Naive thymus-derived CD8-positive, alpha-beta T cell (primary cell): ENCODE measurements around the gene RASSF4. TPM values are rescaled to one million over a fixed set of nuclear protein-coding genes. Genes with fewer than 3 reads are reported as not detected.

Experiments used
- ATAC-seq, 2 donors: fragments of 150-1000 bp; cut with Tn5 transposase in 1 of 2; sonication (Bioruptor Pico), chemical (Tn5 transposase) in 1 of 2; 1 replicate in 1 of 2; 2 replicates in 1 of 2; pipeline ENCODE4 v1.10.0; 2021; ENCODE audit warnings: mild to moderate bottlenecking in 2 of 2, moderate library complexity in 2 of 2
- POLR2A ChIA-PET: fragments of 350-600 bp; sonication (Branson Sonifier 250); formaldehyde crosslinking; loops from one replicate; lab custom pipeline; 2021; ENCODE audit warnings: antibody characterized with exemption; lab: Charles Lee
- DNase-seq, 10 donors: peaks; one replicate each; pipeline versions ENCODE4 v3.0.0 to v3.0.0-alpha.2; 2020 to 2022
- H3K27ac Mint-ChIP-seq, 10 donors: one replicate each; pipeline ENCODE4 v1.8.0; 2020 to 2022; ENCODE audit warnings: mild to moderate bottlenecking in 10 of 10, mixed read lengths in 10 of 10, moderate library complexity in 4 of 10, inconsistent platforms in 1 of 10
- H3K27me3 Mint-ChIP-seq, 5 donors: one replicate each; pipeline ENCODE4 v1.8.0; 2021 to 2022; ENCODE audit warnings: mixed read lengths in 5 of 5
- H3K36me3 Mint-ChIP-seq, 3 donors: one replicate each; pipeline ENCODE4 v1.8.0; 2020 to 2022; ENCODE audit warnings: mixed read lengths in 3 of 3, mild to moderate bottlenecking in 2 of 3, inconsistent platforms in 1 of 3
- H3K4me1 Mint-ChIP-seq, 4 donors: one replicate each; pipeline ENCODE4 v1.8.0; 2021 to 2022; ENCODE audit warnings: mixed read lengths in 4 of 4
- H3K4me3 Mint-ChIP-seq, 10 donors: one replicate each; pipeline ENCODE4 v1.8.0; 2020 to 2022; ENCODE audit warnings: mild to moderate bottlenecking in 10 of 10, mixed read lengths in 10 of 10, moderate library complexity in 6 of 10, inconsistent platforms in 1 of 10
- H3K9me3 Mint-ChIP-seq, 9 donors: one replicate each; pipeline ENCODE4 v1.8.0; 2020 to 2022; ENCODE audit warnings: mixed read lengths in 9 of 9, mild to moderate bottlenecking in 3 of 9, inconsistent platforms in 1 of 9, moderate library complexity in 1 of 9
- polyA plus RNA-seq, 3 donors: library from polyadenylated mRNA; unstranded; fragments of 300-500 nt; fragmentation: Illumina TruSeq; gene quantifications; one replicate each; pipeline ENCODE4 v1.2.3, GENCODE V29; 2021
- total RNA-seq, 8 experiments: library from RNA in 2 of 8; stranded (reverse) in 2 of 8; gene quantifications; one replicate each; pipeline ENCODE4 v1.2.3 and lab custom pipeline; 2021 to 2026

Gene RASSF4
- total and polyA plus RNA-seq, 5 experiments from 2014 or later: 0.40 to 1.8 (median 1.0) TPM

- peaks cover 0 to 13% (median 3%) of the 10 kb centered on the region in 3 donors for H3K36me3 Mint-ChIP-seq
- H3K9me3 Mint-ChIP-seq: peaks cover 0 to 31% (median 7%) of the 10 kb centered on the region in 9 donors
- POLR2A ChIA-PET: interaction anchor here (0.7 kb wide), 1 partner anchor 392 kb away, joined by 4 read pairs; no protein-coding TSS in a partner anchor
- H3K4me1 Mint-ChIP-seq: peaks cover 5 to 12% (median 8%) of the 10 kb centered on the region in 4 donors
- no peak overlapping the region for H3K27ac Mint-ChIP-seq
- H3K4me3 Mint-ChIP-seq: no peak overlapping the region
- DNase-seq (no peak), ATAC-seq (no peak)
- H3K27me3 Mint-ChIP-seq: peaks cover 10 to 21% (median 11%) of the 10 kb centered on the region in 5 donors
Measured at GRCh38 chr10:44938956-44939355, 20.6 kb upstream of the RASSF4 start.

DNA sequence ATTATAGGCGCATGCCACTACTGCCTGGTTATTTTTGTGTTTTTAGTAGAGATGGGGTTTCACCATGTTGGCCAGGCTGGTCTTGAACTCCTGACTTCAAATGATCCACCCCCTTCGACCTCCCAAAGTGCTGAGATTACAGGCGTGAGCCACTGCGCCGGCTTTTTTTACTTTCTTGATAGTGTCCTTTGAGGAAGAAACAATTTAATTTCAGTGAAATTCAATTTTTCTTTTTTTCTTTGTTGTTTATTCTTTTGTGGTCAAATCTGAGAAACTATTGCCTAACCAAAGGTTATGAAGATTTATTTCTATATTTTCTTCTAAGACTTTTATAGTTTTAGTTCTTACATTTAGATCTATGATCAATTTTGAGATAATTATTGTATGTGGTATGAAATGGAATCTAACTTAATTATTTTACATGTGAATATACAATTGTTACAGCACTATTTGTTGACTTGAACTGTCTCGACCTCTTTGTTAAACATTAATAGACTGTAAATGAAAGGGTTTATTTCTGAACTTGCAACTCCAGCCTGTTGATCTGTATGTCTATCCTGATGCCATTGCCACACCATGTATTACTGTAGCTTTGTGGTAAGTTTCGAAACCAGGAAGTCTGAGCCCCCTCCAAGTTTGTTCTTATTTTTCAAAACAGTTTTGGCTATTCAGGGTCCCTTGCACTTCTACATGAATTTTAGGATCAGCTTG lies 19.8 kb upstream of the RASSF4 start:
- Mint-ChIP-seq H3K4me1 (peaks cover 5 to 10% (median 8%) of the 10 kb centered on the region in 4 donors), H3K36me3 (peaks cover 0 to 22% (median 3%) of the 10 kb centered on the region in 3 donors), H3K27me3 (peaks cover 9 to 21% (median 10%) of the 10 kb centered on the region in 5 donors), H3K27ac (no peak overlapping the region), H3K9me3 (peaks cover 6 to 40% (median 15%) of the 10 kb centered on the region in 9 donors), H3K4me3 (no peak overlapping the region)
- ATAC-seq (no peak), DNase-seq (no peak)
- POLR2A ChIA-PET: no interaction called here

GRCh38 chr10:44944354-44944753 lies 15.2 kb upstream of the RASSF4 start:
- no peak for ATAC-seq
- POLR2A ChIA-PET: no interaction called here
- Mint-ChIP-seq H3K4me1 (peaks cover 0 to 26% (median 0%) of the 10 kb centered on the region in 4 donors), H3K4me3 (no peak overlapping the region), H3K36me3 (peaks cover 0 to 21% (median 3%) of the 10 kb centered on the region in 3 donors), H3K9me3 (peaks cover 6 to 45% (median 13%) of the 10 kb centered on the region in 9 donors), H3K27ac (no peak overlapping the region), H3K27me3 (peaks cover 9 to 21% (median 10%) of the 10 kb centered on the region in 5 donors)
- DNase-seq: no peak

DNA sequence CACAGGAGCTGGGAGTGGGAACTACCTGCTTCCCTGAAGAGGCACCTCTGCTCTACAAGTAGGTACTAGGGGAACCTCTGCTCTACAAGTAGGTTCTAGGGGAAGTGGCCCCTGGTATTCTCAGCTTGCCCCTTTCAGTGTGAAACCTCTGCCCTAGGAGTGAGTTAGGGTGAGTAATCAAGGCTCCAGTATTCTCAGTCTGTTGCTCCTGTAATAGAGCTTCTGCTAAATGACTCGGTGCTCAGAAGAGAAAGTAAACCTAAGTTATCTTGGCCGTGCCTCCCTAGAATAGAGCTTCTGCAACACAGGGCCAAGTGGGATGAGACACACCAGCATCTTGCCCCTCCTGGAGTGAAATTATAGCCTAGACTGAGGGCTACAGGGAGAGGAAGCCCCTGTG lies 13.4 kb upstream of the RASSF4 start:
- ATAC-seq (no peak), DNase-seq (no peak)
- Mint-ChIP-seq H3K36me3 (peaks cover 0 to 21% (median 0%) of the 10 kb centered on the region in 3 donors), H3K4me3 (no peak overlapping the region), H3K27me3 (peaks cover 4 to 18% (median 6%) of the 10 kb centered on the region in 5 donors), H3K9me3 (peaks cover 4 to 31% (median 13%) of the 10 kb centered on the region in 9 donors), H3K27ac (no peak overlapping the region), H3K4me1 (peaks cover 0 to 35% (median 1%) of the 10 kb centered on the region in 4 donors)
- POLR2A ChIA-PET: no interaction called here

- no peak for DNase-seq
- no peak overlapping the region for H3K4me3 Mint-ChIP-seq
- ATAC-seq: no peak
- H3K27me3 Mint-ChIP-seq: peaks cover 2 to 6% (median 3%) of the 10 kb centered on the region in 5 donors
- H3K4me1 Mint-ChIP-seq: peaks cover 0 to 35% (median 1%) of the 10 kb centered on the region in 4 donors
- peaks cover 0 to 15% (median 0%) of the 10 kb centered on the region in 3 donors for H3K36me3 Mint-ChIP-seq
- H3K27ac Mint-ChIP-seq: peak overlapping the region in 1 of 10 donors; percentile 23
- POLR2A ChIA-PET: no interaction called here
- peaks cover 0 to 25% (median 11%) of the 10 kb centered on the region in 9 donors for H3K9me3 Mint-ChIP-seq
Measured at GRCh38 chr10:44947371-44948152, 12.0 kb upstream of the RASSF4 start.

- no peak for ATAC-seq
- Mint-ChIP-seq H3K27ac (no peak overlapping the region), H3K27me3 (peaks cover 0 to 3% (median 0%) of the 10 kb centered on the region in 5 donors), H3K4me3 (no peak overlapping the region), H3K36me3 (peaks cover 0 to 15% (median 4%) of the 10 kb centered on the region in 3 donors), H3K9me3 (peaks cover 0 to 20% (median 11%) of the 10 kb centered on the region in 9 donors), H3K4me1 (peaks cover 0 to 35% (median 1%) of the 10 kb centered on the region in 4 donors)
- POLR2A ChIA-PET: no interaction called here
- no peak for DNase-seq
Measured at GRCh38 chr10:44948642-44949041, 11.0 kb upstream of the RASSF4 start.

DNA sequence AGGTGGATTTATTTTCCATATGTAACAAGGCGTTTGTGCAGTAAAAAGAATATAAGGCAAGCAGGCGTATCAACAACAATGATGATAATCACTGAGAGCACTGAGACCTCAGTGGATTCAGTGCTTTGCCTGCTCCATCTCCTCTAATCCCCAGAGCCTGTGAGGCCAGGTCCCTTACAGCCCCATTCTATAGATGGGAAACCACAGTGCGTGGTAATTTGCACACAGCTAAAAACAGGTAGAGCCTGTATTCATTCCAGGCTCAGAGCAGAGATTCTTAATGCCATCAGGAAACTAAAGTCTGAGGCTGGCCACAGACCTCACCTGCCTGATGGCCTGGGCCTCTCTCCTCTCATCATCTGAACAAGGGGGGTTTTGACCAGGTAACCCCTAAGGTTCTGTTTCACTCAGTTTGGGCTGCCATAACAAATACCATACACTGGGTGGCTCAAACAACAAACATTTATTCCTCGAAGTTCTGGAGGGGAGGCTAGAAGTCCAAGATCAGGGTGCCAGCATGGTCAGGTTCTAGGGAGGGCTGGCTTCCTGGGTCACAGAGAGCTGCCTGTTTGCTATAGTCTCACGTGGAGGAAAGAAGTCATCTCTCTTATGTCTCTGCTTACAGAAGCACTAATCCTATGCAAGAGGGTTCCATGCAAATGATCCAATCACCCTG lies 10.3 kb upstream of the RASSF4 start:
- POLR2A ChIA-PET: no interaction called here

GRCh38 chr10:44949915-44950314 lies 9.7 kb upstream of the RASSF4 start:
- no peak for DNase-seq
- no peak for ATAC-seq

More for the DNA sequence above, 10.3 kb upstream of the RASSF4 start:
- DNase-seq (no peak), ATAC-seq (no peak)
- no peak overlapping the region for H3K4me3 Mint-ChIP-seq
- H3K27me3 Mint-ChIP-seq: peaks cover 0 to 3% (median 0%) of the 10 kb centered on the region in 5 donors
- peaks cover 0 to 11% (median 6%) of the 10 kb centered on the region in 3 donors for H3K36me3 Mint-ChIP-seq
- peaks cover 0 to 35% (median 1%) of the 10 kb centered on the region in 4 donors for H3K4me1 Mint-ChIP-seq
- peaks cover 0 to 14% (median 8%) of the 10 kb centered on the region in 9 donors for H3K9me3 Mint-ChIP-seq
- no peak overlapping the region for H3K27ac Mint-ChIP-seq

DNA sequence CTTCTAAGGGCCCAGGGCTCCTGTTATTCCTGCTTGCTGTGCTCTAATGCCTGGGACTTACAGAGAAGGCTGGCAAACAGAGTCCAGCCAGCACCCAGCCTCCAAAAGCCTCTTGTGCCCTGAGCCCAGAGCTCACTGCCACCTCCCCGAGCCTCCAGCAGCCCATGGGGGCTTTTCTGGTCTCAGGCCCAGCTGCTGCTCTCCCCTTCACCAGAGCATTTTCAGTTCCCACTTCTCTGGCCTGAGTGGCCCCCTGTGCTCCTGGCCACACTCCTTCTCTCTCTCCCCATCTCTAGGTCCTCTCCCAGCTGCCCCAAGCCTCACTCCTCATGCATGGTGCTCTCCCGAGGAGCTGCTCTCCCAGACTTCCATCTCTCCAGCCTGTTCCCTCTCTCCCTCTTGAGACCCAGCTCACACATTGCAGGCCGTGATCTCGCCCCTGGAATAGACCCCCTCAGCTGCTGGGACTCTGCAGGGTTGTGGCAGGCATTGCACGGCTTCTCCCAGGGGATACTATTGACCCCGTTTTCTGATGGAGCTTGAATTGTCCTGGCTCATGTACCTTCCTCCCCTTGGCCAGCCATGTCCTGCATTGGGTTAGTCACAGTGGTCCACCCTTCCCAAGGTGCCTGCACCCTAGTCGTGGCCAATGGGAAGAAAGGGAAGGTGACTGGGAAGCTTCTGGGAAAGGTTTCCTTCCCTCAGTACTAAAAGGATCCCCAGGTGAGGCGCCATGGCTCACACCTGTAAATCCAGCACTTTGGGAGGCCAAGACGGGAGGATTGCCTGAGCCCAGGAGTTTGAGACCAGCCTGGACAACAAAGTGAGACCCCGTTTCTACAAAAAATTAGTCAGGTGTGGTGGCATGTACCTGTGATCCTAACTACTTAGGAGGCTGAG lies 9.0 kb upstream of the RASSF4 start:
- Mint-ChIP-seq H3K9me3 (peaks cover 0 to under 1% (median 0%) of the 10 kb centered on the region in 9 donors), H3K27ac (peak overlapping the region in 1 of 10 donors; percentile 21), H3K36me3 (peaks cover 0 to 14% (median 0%) of the 10 kb centered on the region in 3 donors), H3K27me3 (no peaks in the 10 kb centered on the region), H3K4me1 (peaks cover 3 to 35% (median 6%) of the 10 kb centered on the region in 4 donors), H3K4me3 (no peak overlapping the region)
- POLR2A ChIA-PET: no interaction called here
- DNase-seq (no peak), ATAC-seq (no peak)

More at GRCh38 chr10:44949915-44950314, 9.7 kb upstream of the RASSF4 start:
- H3K36me3 Mint-ChIP-seq: peaks cover 0 to 12% (median 5%) of the 10 kb centered on the region in 3 donors
- peaks cover 3 to 35% (median 5%) of the 10 kb centered on the region in 4 donors for H3K4me1 Mint-ChIP-seq
- no peak overlapping the region for H3K4me3 Mint-ChIP-seq
- POLR2A ChIA-PET: no interaction called here
- peak overlapping the region in 2 of 10 donors; percentile 45 to 69 for H3K27ac Mint-ChIP-seq
- no peaks in the 10 kb centered on the region for H3K27me3 Mint-ChIP-seq
- H3K9me3 Mint-ChIP-seq: peaks cover 0 to 7% (median 3%) of the 10 kb centered on the region in 9 donors

DNA sequence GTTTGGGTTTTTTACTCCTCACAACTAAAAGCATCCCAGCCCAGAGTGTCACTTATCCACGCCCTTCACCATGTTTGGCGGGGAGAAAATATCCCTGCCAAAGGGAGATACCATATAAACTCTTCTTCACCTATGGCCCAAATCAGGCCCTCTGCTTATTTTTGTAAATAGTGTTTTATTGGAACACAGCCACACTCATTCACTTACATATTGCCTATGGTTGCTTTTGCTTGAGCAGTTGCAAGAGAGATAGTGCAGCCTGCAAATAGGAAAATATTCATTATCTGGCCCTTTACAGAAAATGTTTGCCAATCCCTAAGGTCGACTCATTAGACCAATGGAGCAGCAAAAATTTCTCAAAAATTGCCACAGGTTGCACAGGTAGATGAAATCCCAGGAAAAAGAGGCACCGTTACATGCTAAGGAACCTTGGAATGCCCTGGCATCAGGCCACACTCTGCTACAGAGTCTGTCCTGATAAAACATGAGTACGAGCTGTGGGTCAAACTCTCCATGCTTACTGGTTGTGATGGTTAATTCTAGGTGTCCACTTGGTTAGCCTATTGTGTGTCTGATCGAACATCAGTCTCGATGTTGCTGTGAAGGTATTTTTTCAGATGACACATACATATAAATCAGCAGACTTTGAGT lies 7.9 kb upstream of the RASSF4 start:
- POLR2A ChIA-PET: no interaction called here
- H3K4me1 Mint-ChIP-seq: peaks cover 6 to 36% (median 11%) of the 10 kb centered on the region in 4 donors
- H3K36me3 Mint-ChIP-seq: peaks cover 0 to 22% (median 8%) of the 10 kb centered on the region in 3 donors
- no peak overlapping the region for H3K4me3 Mint-ChIP-seq
- no peaks in the 10 kb centered on the region for H3K9me3 Mint-ChIP-seq
- no peak for ATAC-seq
- H3K27ac Mint-ChIP-seq: no peak overlapping the region
- H3K27me3 Mint-ChIP-seq: no peaks in the 10 kb centered on the region
- no peak for DNase-seq

DNA sequence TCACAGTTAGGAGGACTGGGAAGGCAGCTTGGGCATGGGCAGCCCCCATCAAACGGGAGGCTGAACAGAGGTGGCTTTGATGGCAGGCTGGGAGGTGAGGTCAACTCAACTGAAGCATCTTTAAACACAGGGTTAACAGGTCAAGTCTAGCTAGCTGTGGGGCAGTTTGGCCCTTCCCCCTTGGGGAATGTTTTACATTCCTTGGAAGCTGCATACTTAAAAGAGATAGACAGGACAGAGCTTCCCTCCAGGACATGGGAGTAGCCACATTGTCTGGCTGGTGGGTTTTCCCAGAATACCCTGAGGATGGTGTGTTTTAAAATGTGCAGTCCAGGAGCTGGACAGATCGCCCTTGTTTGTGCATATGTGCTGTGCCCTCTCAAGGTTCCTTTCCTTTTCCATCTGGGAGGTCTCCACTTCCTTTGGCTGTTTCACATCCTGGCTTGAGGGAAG lies 6.8 kb upstream of the RASSF4 start:
- H3K36me3 Mint-ChIP-seq: peaks cover 0 to 27% (median 11%) of the 10 kb centered on the region in 3 donors
- peak overlapping the region in 2 of 10 donors; percentile 16 to 38 for H3K27ac Mint-ChIP-seq
- POLR2A ChIA-PET: no interaction called here
- DNase-seq: no peak
- H3K4me3 Mint-ChIP-seq: no peak overlapping the region
- no peaks in the 10 kb centered on the region for H3K27me3 Mint-ChIP-seq
- no peak for ATAC-seq
- H3K9me3 Mint-ChIP-seq: peaks cover 0 to 3% (median 0%) of the 10 kb centered on the region in 9 donors
- peaks cover 14 to 34% (median 18%) of the 10 kb centered on the region in 4 donors for H3K4me1 Mint-ChIP-seq
